Right lobe of liver (tissue), 6 donors: Measurements from ENCODE around the gene PBXIP1. TPM values are rescaled to one million over a fixed set of nuclear protein-coding genes. Genes with fewer than 3 reads are reported as not detected.

Source experiments
- ATAC-seq, 4 donors: fragments of 200-7000 bp; cut with Tn5 transposase; one replicate each; pipeline ENCODE4 v1.9.1; 2020; ENCODE audit warnings: mild to moderate bottlenecking in 4 of 4, moderate library complexity in 4 of 4
- DNase-seq, 3 donors: peaks; one replicate each; pipeline ENCODE4 v3.0.0-alpha.2; 2020
- H3K27ac ChIP-seq, 3 donors: fragments of 200-600 bp; one replicate each; pipeline ENCODE4 v1.8.0; 2022
- H3K27me3 ChIP-seq, 2 donors: fragments of 200-600 bp; one replicate each; pipeline ENCODE4 v1.8.0; 2022
- H3K36me3 ChIP-seq, 4 donors: fragments of 200-600 bp; sonication (generic) in 1 of 4; one replicate each; pipeline versions ENCODE4 v1.5.1 to v1.8.0; 2017 to 2022; ENCODE audit warnings: control low read depth in 1 of 4
- H3K4me1 ChIP-seq, 4 donors: fragments of 200-600 bp; sonication (generic) in 1 of 4; one replicate each; pipeline versions ENCODE4 v1.5.1 to v1.8.0; 2017 to 2022; ENCODE audit warnings: control low read depth in 1 of 4
- H3K4me3 ChIP-seq, 3 donors: fragments of 200-600 bp; one replicate each; pipeline ENCODE4 v1.8.0; 2022
- H3K9me3 ChIP-seq, 4 donors: fragments of 200-600 bp; sonication (generic) in 1 of 4; one replicate each; pipeline versions ENCODE4 v1.5.1 to v1.8.0; 2017 to 2022; ENCODE audit warnings: control low read depth in 1 of 4
- POLR2A ChIP-seq: fragments of 450-650 bp; IDR thresholded peaks from one replicate; pipeline ENCODE4 v1.6.1; 2017; ENCODE audit warnings: antibody characterized with exemption, mild to moderate bottlenecking
- WGBS: methylation state at CpG from one replicate; pipeline ENCODE4 v1.1.6; 2018; ENCODE audit warnings: low coverage, low lambda C conversion rate; ENCODE audit not compliant: insufficient coverage; ENCODE audit errors: missing lambda C conversion rate; 5-methylcytosine and 5-hydroxymethylcytosine counted together
- intact Hi-C, 2 donors: fragments of 100-400 bp; cut with DNase I; formaldehyde crosslinking; loops; one replicate each; pipeline versions ENCODE4 v1.11.2 to v1.14.1; 2022
- total RNA-seq, 6 experiments: library from RNA; depleted of rRNA in 2 of 6; stranded (reverse); fragments of >200 nt in 2 of 6; fragmentation: NEBNext Ultra II Directional in 3 of 6; extraction: Animal tissue kit (Norgen Biotek cat#: 25700) in 3 of 6; gene quantifications; one replicate each; pipeline versions ENCODE4 v1.1.0 to v1.2.4, GENCODE V29; 2016 to 2023
- TF ChIP-seq, protein P1 (sequence below), 4 donors: fragments of 200-600 bp in 3 of 4; fragments of 450-650 bp in 1 of 4; IDR thresholded peaks; one replicate each; pipeline versions ENCODE4 v1.5.1 to v1.8.0; 2016 to 2022; ENCODE audit warnings: antibody characterized with exemption in 4 of 4, mild to moderate bottlenecking in 2 of 4
- donor health status: DM: no; HTN: yes; CAD: no.
- donor health status: DM: no; HTN: no; CAD: no.
- donor health status: DM: no; HTN: no; CAD: no.
- donor health status: DM: no; HTN: yes; CAD: no.
- donor health status: DM: no; HTN: yes; CAD: no.

Gene PBXIP1
- total RNA-seq, 6 experiments from 2014 or later = 16.7 to 25.9 (median 19.1) TPM

DNA sequence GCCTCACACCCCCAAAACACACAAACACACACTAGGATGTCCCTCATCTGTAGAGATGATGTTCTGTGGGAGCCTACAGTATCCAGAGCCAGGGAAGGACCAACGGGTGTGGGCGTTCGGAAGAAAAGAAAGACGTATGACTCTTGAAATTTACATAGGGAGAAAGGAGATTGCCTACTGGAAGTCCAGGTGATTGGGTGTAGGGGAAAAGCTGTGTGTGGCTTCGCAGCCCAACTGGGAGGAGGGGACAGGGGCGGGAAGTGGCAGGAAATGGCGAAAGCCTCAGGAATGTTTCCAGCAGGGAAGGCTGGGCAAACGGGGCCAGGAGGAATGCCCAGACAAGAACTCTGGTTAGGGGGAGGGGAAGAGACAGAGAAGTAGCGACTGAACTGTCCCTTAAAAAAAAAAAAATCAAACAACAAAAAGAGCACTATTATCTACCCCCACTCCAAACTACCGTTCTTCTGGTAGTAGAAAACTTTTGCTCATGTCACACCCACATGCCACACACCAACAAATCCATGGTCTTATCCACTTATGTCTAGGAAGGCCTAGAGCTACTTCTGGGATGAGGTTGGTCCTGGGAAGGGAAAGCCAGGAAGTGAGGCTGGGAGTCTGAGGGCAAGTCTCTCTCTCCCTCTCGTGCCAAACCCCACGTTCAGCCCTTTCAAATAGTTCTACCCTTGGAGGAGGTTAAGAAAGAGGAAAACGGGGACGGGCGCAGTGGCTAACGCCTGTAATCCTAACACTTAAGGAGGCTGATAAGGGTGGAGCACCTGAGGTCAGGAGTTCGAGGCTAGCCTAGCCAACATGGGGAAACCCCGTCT is 16.8 kb upstream of the PBXIP1 start:
- Histone ChIP-seq H3K36me3 (peaks cover 0 to 9% (median 4%) of the 10 kb centered on the region in 4 donors), H3K4me1 (peaks cover 0 to 38% (median 14%) of the 10 kb centered on the region in 4 donors), H3K9me3 (no peaks in the 10 kb centered on the region), H3K27ac (peak overlapping the region; percentile 98 to 99 (median 99)), H3K4me3 (peak overlapping the region; percentile 63 to 83 (median 65)), H3K27me3 (no peaks in the 10 kb centered on the region)
- peak; percentile 82 for TF ChIP-seq POLR2A
- TF ChIP-seq, protein P1, sequence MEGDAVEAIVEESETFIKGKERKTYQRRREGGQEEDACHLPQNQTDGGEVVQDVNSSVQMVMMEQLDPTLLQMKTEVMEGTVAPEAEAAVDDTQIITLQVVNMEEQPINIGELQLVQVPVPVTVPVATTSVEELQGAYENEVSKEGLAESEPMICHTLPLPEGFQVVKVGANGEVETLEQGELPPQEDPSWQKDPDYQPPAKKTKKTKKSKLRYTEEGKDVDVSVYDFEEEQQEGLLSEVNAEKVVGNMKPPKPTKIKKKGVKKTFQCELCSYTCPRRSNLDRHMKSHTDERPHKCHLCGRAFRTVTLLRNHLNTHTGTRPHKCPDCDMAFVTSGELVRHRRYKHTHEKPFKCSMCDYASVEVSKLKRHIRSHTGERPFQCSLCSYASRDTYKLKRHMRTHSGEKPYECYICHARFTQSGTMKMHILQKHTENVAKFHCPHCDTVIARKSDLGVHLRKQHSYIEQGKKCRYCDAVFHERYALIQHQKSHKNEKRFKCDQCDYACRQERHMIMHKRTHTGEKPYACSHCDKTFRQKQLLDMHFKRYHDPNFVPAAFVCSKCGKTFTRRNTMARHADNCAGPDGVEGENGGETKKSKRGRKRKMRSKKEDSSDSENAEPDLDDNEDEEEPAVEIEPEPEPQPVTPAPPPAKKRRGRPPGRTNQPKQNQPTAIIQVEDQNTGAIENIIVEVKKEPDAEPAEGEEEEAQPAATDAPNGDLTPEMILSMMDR (IDR thresholded peaks at IDR 0.05) = no peak
- ATAC-seq (peak; percentile 35 to 51 (median 41)), DNase-seq (peak; percentile 88 to 91 (median 90))
- intact Hi-C loops = no loop called here
- WGBS = 10% methylated on average over 18 of the region's 18 CpGs

DNA sequence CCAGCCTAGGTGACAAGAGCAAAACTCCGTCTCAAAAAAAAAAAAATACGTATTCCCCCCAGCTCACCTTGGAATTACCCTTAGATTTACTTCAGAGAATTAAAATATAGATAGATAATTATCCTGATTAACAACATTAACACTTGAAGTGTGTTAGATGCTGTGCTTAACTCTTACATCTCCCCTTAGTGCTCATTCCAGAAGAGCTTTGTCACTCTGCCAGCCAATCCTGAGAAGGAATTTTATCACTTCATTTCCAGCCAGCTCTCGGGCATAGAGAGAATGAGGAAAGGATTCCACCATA is 16.3 kb upstream of the PBXIP1 start:
- intact Hi-C loops = no loop called here
- 33% methylated on average over 3 of the region's 3 CpGs for WGBS
- TF ChIP-seq, protein P1 (IDR thresholded peaks at IDR 0.05) = no peak
- no peak for TF ChIP-seq POLR2A
- Histone ChIP-seq H3K27ac (peak overlapping the region; percentile 98 to 99 (median 99)), H3K4me1 (peaks cover 0 to 38% (median 14%) of the 10 kb centered on the region in 4 donors), H3K9me3 (no peaks in the 10 kb centered on the region), H3K27me3 (no peaks in the 10 kb centered on the region), H3K4me3 (peak overlapping the region; percentile 63 to 83 (median 65)), H3K36me3 (peaks cover 0 to 15% (median 7%) of the 10 kb centered on the region in 4 donors)
- DNase-seq = no peak
- no peak for ATAC-seq

DNA sequence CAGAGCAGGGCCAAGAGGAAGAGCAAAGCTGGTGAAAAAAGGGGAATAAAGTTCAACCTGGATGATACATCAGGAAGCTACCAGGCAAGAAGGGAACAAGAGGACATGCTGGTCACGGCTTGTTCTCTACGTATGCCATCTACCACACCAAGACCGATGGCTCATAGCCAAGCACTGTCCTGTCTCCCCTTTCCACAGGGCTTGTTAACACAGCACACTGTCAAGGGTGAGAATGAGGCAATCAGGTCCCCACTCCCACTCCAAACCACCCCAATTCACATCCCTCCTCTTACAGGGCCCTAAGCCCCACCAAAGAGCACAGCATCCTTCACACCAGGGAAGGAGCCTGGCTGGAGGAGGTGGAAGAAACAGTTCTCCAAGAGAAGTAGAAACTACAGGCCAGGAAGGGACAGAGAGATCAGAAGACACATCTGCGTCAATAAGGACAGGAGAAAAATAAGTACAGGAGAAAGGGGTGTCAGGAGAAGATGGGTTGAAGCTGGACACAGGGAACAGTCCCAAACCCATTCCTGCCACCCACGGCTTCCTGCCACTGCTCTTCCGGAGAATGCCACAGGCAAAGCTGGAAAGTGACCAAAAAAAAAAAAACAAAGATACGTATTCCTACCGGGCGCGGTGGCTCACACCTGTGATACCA is 15.6 kb upstream of the PBXIP1 start:
- peaks cover 0 to 36% (median 14%) of the 10 kb centered on the region in 4 donors for H3K4me1 ChIP-seq
- intact Hi-C loops = no loop called here
- WGBS = 22% methylated on average over 8 of the region's 10 CpGs

DNA sequence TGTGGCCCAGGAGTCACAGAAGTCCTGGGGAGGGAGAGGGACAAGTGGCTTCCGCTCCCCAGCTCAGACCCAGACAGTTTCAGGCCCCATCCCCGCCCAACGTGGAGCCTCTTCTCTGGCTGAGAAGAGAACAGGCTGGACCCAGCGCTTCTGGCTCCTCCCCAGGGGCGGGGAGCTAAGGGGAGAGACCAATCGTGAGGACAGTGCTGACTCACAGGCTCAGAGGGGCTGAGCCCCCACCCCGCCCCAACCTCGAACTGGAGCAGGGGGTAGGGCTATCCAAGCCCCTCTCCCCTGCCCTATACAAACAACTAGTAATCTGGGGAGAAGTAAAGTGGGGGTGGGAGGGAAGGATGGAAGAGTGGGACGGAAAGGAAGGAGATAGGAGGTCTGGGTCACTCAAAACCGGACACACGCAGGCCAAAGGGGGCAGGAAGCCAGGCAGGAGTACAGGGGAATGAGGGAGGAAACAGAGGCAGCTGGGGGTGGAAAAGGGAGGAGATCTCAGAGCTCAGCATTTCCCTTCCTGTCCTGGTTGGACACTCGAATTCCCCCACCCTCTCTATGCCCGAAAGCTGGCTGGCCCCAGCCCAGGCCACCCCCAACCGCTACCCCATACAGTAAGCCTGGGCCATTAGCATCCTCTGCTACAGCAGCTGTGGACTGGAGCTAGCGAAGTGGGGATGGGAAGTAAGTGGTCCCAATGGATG is 14.9 kb upstream of the PBXIP1 start, which contains the start of gene SHC1:
TSS of gene SHC1 (minus strand) at position 117 of the 710 bp plus-strand sequence. CDS start 221 bp downstream, outside the sequence.
- peaks cover 0 to 29% (median 15%) of the 10 kb centered on the region in 4 donors for H3K36me3 ChIP-seq
- H3K27ac ChIP-seq = peak within 1 kb of the TSS; percentile 98 to 99 (median 99)
- TF ChIP-seq, protein P1 (IDR thresholded peaks at IDR 0.05) = no peak
- peak; percentile 97 for TF ChIP-seq POLR2A
- H3K4me1 ChIP-seq = peaks cover 0 to 30% (median 14%) of the 10 kb centered on the region in 4 donors
- DNase-seq (peak; percentile 90 to 94 (median 92)), ATAC-seq (peak; percentile 32 to 47 (median 40))
- 15% methylated on average over 6 of the region's 15 CpGs for WGBS
- peak within 1 kb of the TSS; percentile 63 to 83 (median 65) for H3K4me3 ChIP-seq
- intact Hi-C loops = no loop called here
- no peaks in the 10 kb centered on the region for H3K27me3 ChIP-seq
- H3K9me3 ChIP-seq = no peaks in the 10 kb centered on the region

More for the DNA sequence above, 15.6 kb upstream of the PBXIP1 start:
- no peaks in the 10 kb centered on the region for H3K9me3 ChIP-seq
- ATAC-seq = no peak
- DNase-seq = peak in 2 of 3 donors; percentile 52 to 69
- H3K4me3 ChIP-seq = peak overlapping the region; percentile 63 to 83 (median 65)
- no peak for TF ChIP-seq POLR2A
- TF ChIP-seq, protein P1 (IDR thresholded peaks at IDR 0.05) = no peak
- H3K36me3 ChIP-seq = peaks cover 0 to 22% (median 11%) of the 10 kb centered on the region in 4 donors
- no peaks in the 10 kb centered on the region for H3K27me3 ChIP-seq
- peak overlapping the region; percentile 98 to 99 (median 99) for H3K27ac ChIP-seq
